GM12873 (cell line): ENCODE results near the gene CACNA2D3.

Source experiments
- TF ChIP-seq, protein P1 (sequence below): IDR thresholded peaks from 2 replicates; pipeline ENCODE4 v1.5.1; 2012; ENCODE audit warnings: low read depth, mild to moderate bottlenecking, moderate library complexity, low read length, control low read depth; ENCODE audit not compliant: insufficient read depth; ENCODE audit errors: missing control alignments

CACNA2D3 gene

GRCh38 chr3:54121414-54122323, 683 bp upstream of the CACNA2D3 start:
- TF ChIP-seq, protein P1, sequence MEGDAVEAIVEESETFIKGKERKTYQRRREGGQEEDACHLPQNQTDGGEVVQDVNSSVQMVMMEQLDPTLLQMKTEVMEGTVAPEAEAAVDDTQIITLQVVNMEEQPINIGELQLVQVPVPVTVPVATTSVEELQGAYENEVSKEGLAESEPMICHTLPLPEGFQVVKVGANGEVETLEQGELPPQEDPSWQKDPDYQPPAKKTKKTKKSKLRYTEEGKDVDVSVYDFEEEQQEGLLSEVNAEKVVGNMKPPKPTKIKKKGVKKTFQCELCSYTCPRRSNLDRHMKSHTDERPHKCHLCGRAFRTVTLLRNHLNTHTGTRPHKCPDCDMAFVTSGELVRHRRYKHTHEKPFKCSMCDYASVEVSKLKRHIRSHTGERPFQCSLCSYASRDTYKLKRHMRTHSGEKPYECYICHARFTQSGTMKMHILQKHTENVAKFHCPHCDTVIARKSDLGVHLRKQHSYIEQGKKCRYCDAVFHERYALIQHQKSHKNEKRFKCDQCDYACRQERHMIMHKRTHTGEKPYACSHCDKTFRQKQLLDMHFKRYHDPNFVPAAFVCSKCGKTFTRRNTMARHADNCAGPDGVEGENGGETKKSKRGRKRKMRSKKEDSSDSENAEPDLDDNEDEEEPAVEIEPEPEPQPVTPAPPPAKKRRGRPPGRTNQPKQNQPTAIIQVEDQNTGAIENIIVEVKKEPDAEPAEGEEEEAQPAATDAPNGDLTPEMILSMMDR: no peak

DNA sequence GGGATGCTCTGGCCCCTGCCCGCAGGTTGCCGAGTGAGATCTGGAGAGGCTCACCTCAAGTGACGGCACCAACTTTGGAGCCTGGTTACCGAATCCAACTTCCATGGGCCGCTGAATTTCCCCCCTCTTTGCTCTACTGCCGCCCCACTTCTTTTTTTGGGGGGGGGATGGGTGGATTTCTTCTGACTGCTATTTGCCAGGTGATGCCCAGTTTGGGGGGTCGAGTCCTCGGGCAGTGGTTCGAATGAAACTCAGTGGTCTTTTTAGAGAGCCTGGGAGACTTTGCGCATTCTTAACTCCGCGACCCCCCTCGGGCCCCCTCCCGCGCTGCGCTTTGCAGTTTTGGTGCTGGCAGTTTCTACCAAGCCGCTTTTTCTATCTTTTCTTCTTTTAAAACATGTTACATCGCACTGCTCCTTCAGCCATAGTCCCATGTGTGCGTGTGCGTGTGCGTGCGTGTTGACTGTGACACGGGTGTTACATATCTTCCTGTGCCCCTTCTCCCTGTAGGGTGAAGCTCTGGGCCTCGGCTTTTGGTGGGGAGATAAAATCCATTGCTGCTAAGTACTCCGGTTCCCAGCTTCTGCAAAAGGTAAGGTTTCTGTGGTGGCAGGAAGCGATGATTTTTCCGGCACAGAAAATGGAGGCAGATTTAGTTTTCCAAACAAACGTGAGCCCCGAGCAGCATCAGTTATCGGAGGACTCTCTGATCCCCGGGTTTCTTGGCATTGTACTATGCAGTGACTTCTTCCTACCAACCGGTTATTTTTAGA, 837 bp downstream of the CACNA2D3 start:
- TF ChIP-seq, protein P1: no peak

- TF ChIP-seq, protein P1: no peak
Measured at GRCh38 chr3:54123776-54124196, 1.4 kb downstream of the CACNA2D3 start.

DNA sequence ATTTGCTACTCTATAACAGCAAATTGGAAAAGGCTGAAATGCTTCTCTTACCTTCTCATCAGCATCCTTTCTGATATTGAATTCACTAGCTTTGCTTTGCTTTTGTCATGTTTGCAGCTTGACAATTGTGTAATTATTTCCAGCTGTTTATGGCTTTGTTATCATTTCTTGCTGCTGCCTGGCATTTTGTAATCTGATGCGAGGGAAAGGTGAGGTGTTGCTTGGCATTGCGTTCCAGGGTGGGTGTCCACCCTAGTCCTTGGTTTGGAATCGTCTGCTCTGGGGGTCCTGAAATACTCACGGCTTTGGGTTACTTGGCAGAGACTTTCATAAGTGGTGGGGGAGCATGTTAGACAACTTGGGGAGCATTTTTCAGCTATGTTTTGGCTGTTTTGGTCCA, 2.9 kb downstream of the CACNA2D3 start:
- TF ChIP-seq, protein P1: no peak

- TF ChIP-seq, protein P1: no peak
Measured at GRCh38 chr3:54126551-54126950, 4.2 kb downstream of the CACNA2D3 start.

GRCh38 chr3:54127499-54128056, 5.2 kb downstream of the CACNA2D3 start:
- TF ChIP-seq, protein P1: no peak
